ENCODE measurements around the gene S100Z.

The S100Z gene

GRCh38 chr5:76810236-76810635 lies 39.6 kb upstream of the S100Z start:
- TF ChIP-seq RAD21 (IDR thresholded peaks at IDR 0.05; ENCODE audit: low read depth) (no peak), EGR1 (IDR thresholded peaks at IDR 0.05) (no peak), YY1 (IDR thresholded peaks at IDR 0.05; ENCODE audit: low read depth) (no peak), MAX (IDR thresholded peaks at IDR 0.05) (no peak), EP300 (IDR thresholded peaks at IDR 0.05; ENCODE audit: borderline replicate concordance) (no peak), FOXM1 (IDR thresholded peaks at IDR 0.05; ENCODE audit: borderline replicate concordance, low read depth) (no peak), REST (IDR thresholded peaks at IDR 0.05; ENCODE audit: low read depth) (no peak), CEBPB (IDR thresholded peaks at IDR 0.05) (no peak), TCF12 (IDR thresholded peaks at IDR 0.05; ENCODE audit: low read depth) (no peak)

- TF ChIP-seq CREB1 (IDR thresholded peaks at IDR 0.05; ENCODE audit: low read depth) = no peak
- no peak for TF ChIP-seq EGR1 (IDR thresholded peaks at IDR 0.05)
- no peak for TF ChIP-seq FOXM1 (IDR thresholded peaks at IDR 0.05; ENCODE audit: borderline replicate concordance, low read depth)
- TF ChIP-seq YY1 (IDR thresholded peaks at IDR 0.05; ENCODE audit: low read depth) = no peak
- no peak for TF ChIP-seq ZBTB7A (IDR thresholded peaks at IDR 0.05; ENCODE audit: low read depth)
- TF ChIP-seq NFIC (IDR thresholded peaks at IDR 0.05) = no peak
- no peak for TF ChIP-seq CEBPB (IDR thresholded peaks at IDR 0.05)
- no peak for TF ChIP-seq TAF1 (IDR thresholded peaks at IDR 0.05; ENCODE audit: low read depth)
- no peak for TF ChIP-seq REST (IDR thresholded peaks at IDR 0.05; ENCODE audit: low read depth)
Measured at GRCh38 chr5:76811214-76811613, 38.6 kb upstream of the S100Z start.

- TF ChIP-seq NFIC (IDR thresholded peaks at IDR 0.05) (no peak), MAX (IDR thresholded peaks at IDR 0.05) (no peak), TCF12 (IDR thresholded peaks at IDR 0.05; ENCODE audit: low read depth) (no peak), TEAD4 (IDR thresholded peaks at IDR 0.05) (no peak), USF1 (IDR thresholded peaks at IDR 0.05) (no peak), EP300 (IDR thresholded peaks at IDR 0.05; ENCODE audit: borderline replicate concordance) (no peak), CREB1 (IDR thresholded peaks at IDR 0.05; ENCODE audit: low read depth) (no peak), YY1 (IDR thresholded peaks at IDR 0.05; ENCODE audit: low read depth) (no peak), EGR1 (IDR thresholded peaks at IDR 0.05) (no peak), REST (IDR thresholded peaks at IDR 0.05; ENCODE audit: low read depth) (no peak), ZBTB7A (IDR thresholded peaks at IDR 0.05; ENCODE audit: low read depth) (no peak), CEBPB (IDR thresholded peaks at IDR 0.05) (no peak), RAD21 (IDR thresholded peaks at IDR 0.05; ENCODE audit: low read depth) (no peak), TAF1 (IDR thresholded peaks at IDR 0.05; ENCODE audit: low read depth) (no peak), FOXM1 (IDR thresholded peaks at IDR 0.05; ENCODE audit: borderline replicate concordance, low read depth) (no peak)
Measured at GRCh38 chr5:76813982-76814562, 35.7 kb upstream of the S100Z start.

- TF ChIP-seq EP300 (IDR thresholded peaks at IDR 0.05; ENCODE audit: borderline replicate concordance) = no peak
- no peak for TF ChIP-seq NFIC (IDR thresholded peaks at IDR 0.05)
- no peak for TF ChIP-seq TEAD4 (IDR thresholded peaks at IDR 0.05)
- no peak for TF ChIP-seq TCF12 (IDR thresholded peaks at IDR 0.05; ENCODE audit: low read depth)
- no peak for TF ChIP-seq TAF1 (IDR thresholded peaks at IDR 0.05; ENCODE audit: low read depth)
- TF ChIP-seq REST (IDR thresholded peaks at IDR 0.05; ENCODE audit: low read depth) = no peak
- no peak for TF ChIP-seq MAX (IDR thresholded peaks at IDR 0.05)
- no peak for TF ChIP-seq ZBTB7A (IDR thresholded peaks at IDR 0.05; ENCODE audit: low read depth)
- TF ChIP-seq EGR1 (IDR thresholded peaks at IDR 0.05) = no peak
- no peak for TF ChIP-seq FOXM1 (IDR thresholded peaks at IDR 0.05; ENCODE audit: borderline replicate concordance, low read depth)
- no peak for TF ChIP-seq USF1 (IDR thresholded peaks at IDR 0.05)
- no peak for TF ChIP-seq CREB1 (IDR thresholded peaks at IDR 0.05; ENCODE audit: low read depth)
- TF ChIP-seq YY1 (IDR thresholded peaks at IDR 0.05; ENCODE audit: low read depth) = no peak
Measured at GRCh38 chr5:76816110-76816831, 33.5 kb upstream of the S100Z start.
